Endothelial cell of umbilical vein (primary cell): Measurements from ENCODE around the gene KLHL6. TPM values are rescaled to one million over a fixed set of nuclear protein-coding genes. Genes with fewer than 3 reads are reported as not detected.
A peak's percentile ranks its signal among the peaks of the same experiment; 100 is the strongest.

Experiments
- BruUV-seq: library from RNA; stranded (reverse); fragments of 400-500 nt; replicated peaks from 2 replicates; lab custom pipeline; 2021; lab: Mats Ljungman, UMichigan
- CTCF ChIA-PET: fragments of 300-600, 350-600 bp; sonication (Branson Sonifier 250); formaldehyde crosslinking; loops from one replicate; lab custom pipeline; 2021; ENCODE audit warnings: antibody characterized with exemption, inconsistent platforms; lab: Charles Lee
- POLR2A ChIA-PET: fragments of 300-600, 350-600 bp; sonication (Branson Sonifier 250); formaldehyde crosslinking; loops from one replicate; lab custom pipeline; 2021; ENCODE audit warnings: antibody characterized with exemption, inconsistent platforms; lab: Charles Lee
- DNase-seq: peaks from one replicate; pipeline ENCODE4 v3.0.0-alpha.2; 2011; ENCODE audit warnings: low read depth, low spot score
- FAIRE-seq: peaks from 2 replicates; lab custom pipeline; 2011; peaks lifted over from hg19 to GRCh38; lab: Jason Lieb, UNC
- H2AFZ ChIP-seq: 2 replicates; pipeline ENCODE4 v1.6.0; 2012; ENCODE audit warnings: low read depth, low read length, control low read depth, inconsistent platforms
- H3K27ac ChIP-seq: 2 replicates; pipeline ENCODE4 v1.5.1; 2011; ENCODE audit warnings: low read depth, mild to moderate bottlenecking, control low read depth, low read length, moderate library complexity; ENCODE audit not compliant: insufficient read depth
- H3K27me3 ChIP-seq, 2 experiments: 2 replicates each; pipeline versions ENCODE4 v1.6.0 to v1.6.1; 2011; ENCODE audit warnings: low read length in 2 of 2, mixed read lengths in 1 of 2; ENCODE audit not compliant: control insufficient read depth in 2 of 2, insufficient read depth in 2 of 2
- H3K36me3 ChIP-seq, 2 experiments: 2 replicates in 1 of 2; 3 replicates in 1 of 2; pipeline ENCODE4 v1.5.1; 2011; ENCODE audit warnings: low read length in 2 of 2, mild to moderate bottlenecking in 1 of 2, moderate library complexity in 1 of 2; ENCODE audit not compliant: control insufficient read depth in 2 of 2, insufficient read depth in 2 of 2; ENCODE audit errors: extremely low read depth in 1 of 2
- H3K4me1 ChIP-seq: 3 replicates; pipeline ENCODE4 v1.5.1; 2011; ENCODE audit warnings: mild to moderate bottlenecking, low read length; ENCODE audit not compliant: control insufficient read depth, insufficient read depth; ENCODE audit errors: extremely low read depth
- H3K4me2 ChIP-seq: 2 replicates; pipeline ENCODE4 v1.6.1; 2011; ENCODE audit warnings: low read length, control low read depth, mixed read lengths; ENCODE audit not compliant: insufficient read depth
- H3K4me3 ChIP-seq, 3 experiments: fragments of 200-600 bp in 1 of 3; sonication (generic), shearing (Covaris generic) in 1 of 3; replicated peaks in 1 of 3; 2 replicates each; pipeline ENCODE4 v1.5.1; 2011 to 2016; ENCODE audit warnings: control low read depth in 3 of 3, low read length in 3 of 3, mild to moderate bottlenecking in 2 of 3, inconsistent platforms in 1 of 3, low read depth in 1 of 3, moderate library complexity in 1 of 3; ENCODE audit not compliant: insufficient read depth in 1 of 3
- H3K79me2 ChIP-seq: 2 replicates; pipeline ENCODE4 v1.6.0; 2012; ENCODE audit warnings: low read length, inconsistent platforms; ENCODE audit not compliant: control insufficient read depth, insufficient read depth
- H3K9ac ChIP-seq: replicated peaks from 2 replicates; pipeline ENCODE3; 2011; ENCODE audit warnings: low read length, control low read depth; ENCODE audit not compliant: insufficient read depth; ENCODE audit errors: extremely low read depth
- H3K9me1 ChIP-seq: replicated peaks from 3 replicates; pipeline ENCODE4 v1.6.0; 2011; ENCODE audit warnings: mild to moderate bottlenecking, low read length; ENCODE audit not compliant: control insufficient read depth, insufficient read depth; ENCODE audit errors: extremely low read depth
- H3K9me3 ChIP-seq: replicated peaks from 2 replicates; pipeline ENCODE4 v1.5.1; 2012; ENCODE audit warnings: low read length, inconsistent platforms; ENCODE audit not compliant: control insufficient read depth, insufficient read depth
- H4K20me1 ChIP-seq: replicated peaks from 2 replicates; pipeline ENCODE3; 2011; ENCODE audit warnings: mild to moderate bottlenecking, low read length; ENCODE audit not compliant: control insufficient read depth, insufficient read depth; ENCODE audit errors: extremely low read depth
- CTCF ChIP-seq, 2 donors: IDR thresholded peaks; 1 replicate in 1 of 2; 2 replicates in 1 of 2; pipeline ENCODE4 v1.5.1; 2011; ENCODE audit warnings: low read length in 2 of 2, mild to moderate bottlenecking in 2 of 2, moderate library complexity in 2 of 2, control low read depth in 1 of 2, inconsistent platforms in 1 of 2, low read depth in 1 of 2; ENCODE audit not compliant: insufficient read depth in 1 of 2; ENCODE audit errors: extremely low read depth in 1 of 2
- EZH2 ChIP-seq: IDR thresholded peaks from 2 replicates; pipeline ENCODE4 v1.6.1; 2012; ENCODE audit warnings: borderline replicate concordance, low read depth, mild to moderate bottlenecking, moderate library complexity, low read length, inconsistent platforms; ENCODE audit not compliant: severe bottlenecking
- FOS ChIP-seq: IDR thresholded peaks from 2 replicates; pipeline ENCODE4 v1.6.1; 2011; ENCODE audit warnings: mild to moderate bottlenecking, low read length, moderate library complexity, borderline replicate concordance; ENCODE audit not compliant: insufficient read depth
- GATA2 ChIP-seq: IDR thresholded peaks from 2 replicates; pipeline ENCODE4 v1.7.0; 2011; ENCODE audit warnings: low read depth, mild to moderate bottlenecking, moderate library complexity, mixed read lengths, low read length; ENCODE audit not compliant: insufficient read length, insufficient read depth
- JUN ChIP-seq: IDR thresholded peaks from 2 replicates; pipeline ENCODE4 v1.6.1; 2011; ENCODE audit warnings: borderline replicate concordance, low read depth; ENCODE audit not compliant: insufficient read length, insufficient read depth
- MAX ChIP-seq: IDR thresholded peaks from 2 replicates; pipeline ENCODE4 v1.6.1; 2011; ENCODE audit not compliant: insufficient read depth, insufficient read length
- MYC ChIP-seq: IDR thresholded peaks from one replicate; pipeline ENCODE4 v1.6.1; 2011; ENCODE audit warnings: mild to moderate bottlenecking, low read depth, low read length
- POLR2A ChIP-seq: IDR thresholded peaks from 2 replicates; pipeline ENCODE4 v1.6.1; 2012; ENCODE audit warnings: low read depth, mild to moderate bottlenecking, control low read depth, low read length
- POLR2AphosphoS5 ChIP-seq: IDR thresholded peaks from 2 replicates; pipeline ENCODE4 v1.6.1; 2012; ENCODE audit warnings: low read depth, mild to moderate bottlenecking, control low read depth, low read length, moderate library complexity; ENCODE audit not compliant: insufficient read depth
- dilution Hi-C: fragments of 300-500 bp; cut with MboI; formaldehyde crosslinking; loops from one replicate; pipeline ENCODE4 v1.15.0; 2019; ENCODE audit warnings: low sequenced_read_pairs; ENCODE audit not compliant: extremely low pct_ligation_motif_present
- intact Hi-C: fragments of 100-400 bp; cut with micrococcal nuclease; formaldehyde crosslinking; loops from one replicate; pipeline ENCODE4 v1.10.0; 2022
- polyA plus RNA-seq, 4 experiments: library from polyadenylated mRNA; depleted of rRNA in 3 of 4; stranded (reverse) in 3 of 4; unstranded in 1 of 4; fragments of >200 nt; gene quantifications; 2 replicates each; pipeline versions ENCODE4 v1.2.1 to v1.2.3, GENCODE V29; 2011 to 2012; ENCODE audit warnings: missing spikeins in 1 of 4
- total RNA-seq: library from RNA; stranded (reverse); gene quantifications from 2 replicates; pipeline ENCODE4 v1.2.3, GENCODE V29; 2021

KLHL6 gene
- total and polyA plus RNA-seq, 2 donors (not counting 3 experiments of a cell fraction or from before 2014, with no cell fraction given) = 5.7 to 12.6 TPM

- Histone ChIP-seq H3K4me2 (no peak overlapping the region), H3K27ac (no peak overlapping the region), H3K79me2 (no peaks in the 10 kb centered on the region), H3K9ac (no peak overlapping the region), H3K9me1 (no peaks in the 10 kb centered on the region), H3K27me3 (no peaks in the 10 kb centered on the region), H3K9me3 (no peaks in the 10 kb centered on the region), H4K20me1 (no peaks in the 10 kb centered on the region), H3K36me3 (no peaks in the 10 kb centered on the region), H3K4me1 (peaks cover 11% of the 10 kb centered on the region), H3K4me3 (no peak overlapping the region), H2AFZ (peak overlapping the region; percentile 28)
- FAIRE-seq = no peak
- POLR2A ChIA-PET = no interaction called here
- no TSS peak for BruUV-seq
- intact Hi-C loops (no loop called here), dilution Hi-C loops (no loop called here)
- TF ChIP-seq FOS (peak; percentile 60), POLR2AphosphoS5 (no peak), MYC (no peak), JUN (peak; percentile 32), MAX (no peak)
- peak; percentile 46 for DNase-seq
- CTCF ChIA-PET = interaction anchor here (0.9 to 1.6 kb wide), 2 partner anchors 11 to 307 kb away, joined by 3 to 6 read pairs; no protein-coding TSS in a partner anchor
Observed at GRCh38 chr3:183460081-183461055, 95.1 kb downstream of the KLHL6 start.

GRCh38 chr3:183455089-183455488 is 100.4 kb downstream of the KLHL6 start:
- Histone ChIP-seq H4K20me1 (no peaks in the 10 kb centered on the region), H3K9me3 (no peaks in the 10 kb centered on the region), H3K4me3 (no peak overlapping the region), H3K36me3 (no peaks in the 10 kb centered on the region), H3K4me1 (peaks cover 21% of the 10 kb centered on the region), H2AFZ (no peak overlapping the region), H3K9me1 (no peaks in the 10 kb centered on the region), H3K79me2 (no peaks in the 10 kb centered on the region), H3K27me3 (no peaks in the 10 kb centered on the region), H3K4me2 (peak overlapping the region; percentile 6), H3K27ac (peak overlapping the region; percentile 27), H3K9ac (peak overlapping the region; percentile 14)
- TF ChIP-seq FOS = peak; percentile 74
- TF ChIP-seq CTCF (IDR thresholded peaks at IDR 0.05; ENCODE audit: extremely low read depth in 1 of 2, insufficient read depth in 1 of 2, low read depth in 1 of 2, low read length in 2 of 2) = no peak
- no peak for TF ChIP-seq EZH2
- peak; percentile 24 for TF ChIP-seq POLR2A
- no peak for TF ChIP-seq GATA2
- TF ChIP-seq MYC = no peak
- no peak for TF ChIP-seq MAX
- TF ChIP-seq JUN = no peak
- TF ChIP-seq POLR2AphosphoS5 = peak; percentile 44
- FAIRE-seq (peak; percentile 71), DNase-seq (peak; percentile 83)
- dilution Hi-C loops = no loop called here
- intact Hi-C loops = no loop called here
- POLR2A ChIA-PET = no interaction called here
- CTCF ChIA-PET = interaction anchor here (0.9 to 1.7 kb wide), 7 partner anchors 9 to 369 kb away, joined by 3 to 15 read pairs (median 4); partner anchors contain the start of gene MCF2L2
- no TSS peak for BruUV-seq
